COLO668 (cell line): ENCODE data around the gene GPR25.

Experiments
- DNase-seq: peaks from one replicate; lab custom pipeline; 2025; ENCODE audit not compliant: unreplicated experiment; lab: John Stamatoyannopoulos, UW

GPR25 gene, protein sequence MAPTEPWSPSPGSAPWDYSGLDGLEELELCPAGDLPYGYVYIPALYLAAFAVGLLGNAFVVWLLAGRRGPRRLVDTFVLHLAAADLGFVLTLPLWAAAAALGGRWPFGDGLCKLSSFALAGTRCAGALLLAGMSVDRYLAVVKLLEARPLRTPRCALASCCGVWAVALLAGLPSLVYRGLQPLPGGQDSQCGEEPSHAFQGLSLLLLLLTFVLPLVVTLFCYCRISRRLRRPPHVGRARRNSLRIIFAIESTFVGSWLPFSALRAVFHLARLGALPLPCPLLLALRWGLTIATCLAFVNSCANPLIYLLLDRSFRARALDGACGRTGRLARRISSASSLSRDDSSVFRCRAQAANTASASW

GRCh38 chr1:200872446-200873115 lies at the start of gene GPR25:
Gene GPR25 (plus strand): TSS chr1:200872981. CDS start chr1:200873038, 57 bp downstream.
- no peak for DNase-seq

DNA sequence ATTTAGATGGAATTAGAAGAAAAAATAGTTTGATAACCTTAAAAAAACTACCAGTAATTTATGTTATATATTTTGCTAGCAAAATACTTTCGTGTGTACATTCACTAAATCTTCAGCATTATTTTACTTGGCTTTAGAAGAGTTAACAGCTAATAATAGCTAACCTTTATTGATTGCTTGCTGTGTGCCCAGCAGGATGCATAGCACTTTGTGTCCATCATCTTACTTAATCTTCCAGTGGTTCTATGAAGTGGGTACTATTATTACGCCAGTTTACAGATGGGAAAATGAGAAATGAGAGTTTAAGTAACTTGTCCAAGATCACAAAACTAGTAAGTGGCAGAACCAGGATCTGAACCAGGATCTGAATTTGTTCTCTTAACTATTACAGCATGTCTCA lies 41.7 kb upstream of the GPR25 start:
- no peak for DNase-seq

DNA sequence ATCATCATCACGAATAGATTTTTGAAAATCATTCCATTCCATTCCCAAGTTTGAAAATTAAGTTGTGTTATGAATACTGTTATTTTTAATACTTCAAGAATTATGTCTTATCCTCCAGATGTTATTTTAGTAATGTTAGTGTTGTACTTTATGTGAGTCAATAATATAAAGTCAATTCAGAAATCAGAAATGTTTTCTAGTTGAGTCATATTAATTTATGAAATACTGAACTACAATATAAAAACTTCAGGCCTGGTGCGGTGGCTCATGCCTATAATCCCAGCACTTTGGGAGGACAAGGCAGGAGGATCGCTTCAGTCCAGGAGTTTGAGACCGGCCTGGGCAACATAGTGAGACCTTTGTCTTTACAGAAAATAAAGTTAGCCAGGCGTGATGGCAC lies 38.4 kb upstream of the GPR25 start:
- DNase-seq, result no peak

DNA sequence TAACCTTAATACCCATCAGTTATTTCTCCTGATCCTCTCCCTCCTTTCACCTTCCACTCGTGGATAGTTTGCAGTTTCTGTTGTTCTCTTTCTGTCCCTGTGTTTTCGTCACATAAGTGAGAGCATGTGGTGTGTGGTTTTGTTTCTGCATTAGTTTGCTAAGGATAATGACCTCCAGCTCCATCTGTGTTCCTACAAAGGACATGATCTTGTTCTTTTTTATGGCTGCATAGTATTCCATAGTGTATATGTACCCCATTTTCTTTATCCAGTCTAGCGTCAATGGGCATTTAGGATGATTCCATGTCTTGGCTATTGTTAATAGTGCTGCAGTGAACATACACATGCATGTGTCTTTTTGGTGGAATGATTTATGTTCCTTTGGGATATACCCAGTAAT lies 36.6 kb upstream of the GPR25 start:
- no peak for DNase-seq

- DNase-seq, result no peak
These were observed 34.7 kb upstream of the GPR25 start for GRCh38 chr1:200837931-200838571.

DNA sequence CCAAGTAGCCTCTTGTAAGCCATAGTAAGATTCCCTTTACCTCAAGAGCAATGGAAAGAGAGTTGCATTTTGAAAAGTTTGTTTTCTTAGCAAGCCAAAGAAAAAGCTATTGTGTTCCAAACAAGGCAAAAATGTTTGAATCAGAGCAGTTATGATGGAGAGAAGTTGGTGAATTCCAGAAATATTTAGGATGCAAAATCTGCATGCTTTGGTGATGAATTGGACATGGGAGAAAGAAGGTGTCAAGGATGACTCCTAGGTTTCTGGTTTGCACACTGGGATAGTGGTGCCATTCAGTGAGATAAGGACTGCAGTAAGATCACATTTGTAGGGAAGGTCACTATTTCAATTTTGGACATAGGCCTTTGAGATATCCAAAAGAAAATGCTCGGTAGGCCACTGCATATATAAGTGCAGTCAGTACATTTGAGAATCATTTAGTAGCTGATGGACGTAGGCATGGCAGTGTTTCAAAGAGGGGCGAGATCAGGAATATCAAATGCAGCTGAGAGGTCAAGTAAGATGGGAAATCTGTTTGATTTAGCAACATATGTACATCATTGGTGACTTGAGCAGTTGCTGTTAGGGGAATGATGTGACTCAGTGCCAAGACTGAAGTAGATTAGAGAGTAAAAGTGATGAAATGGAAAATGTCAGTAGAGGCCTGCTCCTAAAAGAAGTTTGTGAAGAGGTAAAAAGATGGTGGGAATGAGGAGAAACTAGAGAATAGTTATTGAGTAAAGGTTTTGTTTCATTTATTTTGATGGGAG lies 33.9 kb upstream of the GPR25 start:
- no peak for DNase-seq

- DNase-seq, result no peak
These were observed 27.4 kb upstream of the GPR25 start for GRCh38 chr1:200845360-200845759.

DNA sequence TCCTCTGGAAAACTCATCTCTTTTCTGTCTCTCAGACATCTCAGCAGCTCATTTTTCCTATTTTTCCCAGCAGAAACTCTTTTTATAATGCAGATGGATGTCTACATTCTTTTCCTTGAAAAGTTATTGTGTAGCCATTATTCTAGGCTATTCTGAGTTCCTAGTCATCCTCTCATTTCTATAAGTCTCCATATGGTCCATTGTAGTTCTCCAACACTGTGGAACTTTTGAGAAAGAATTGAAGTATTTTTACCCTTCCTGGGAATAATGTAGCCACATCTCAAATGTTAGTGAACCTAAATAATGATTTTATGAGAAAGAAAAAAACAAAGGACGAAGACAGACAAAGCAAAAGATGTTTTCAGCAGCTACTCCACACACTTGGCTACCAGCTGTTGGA lies 26.4 kb upstream of the GPR25 start:
- DNase-seq, result no peak

- DNase-seq, result no peak
These were observed 23.4 kb upstream of the GPR25 start for GRCh38 chr1:200849430-200849829.

DNA sequence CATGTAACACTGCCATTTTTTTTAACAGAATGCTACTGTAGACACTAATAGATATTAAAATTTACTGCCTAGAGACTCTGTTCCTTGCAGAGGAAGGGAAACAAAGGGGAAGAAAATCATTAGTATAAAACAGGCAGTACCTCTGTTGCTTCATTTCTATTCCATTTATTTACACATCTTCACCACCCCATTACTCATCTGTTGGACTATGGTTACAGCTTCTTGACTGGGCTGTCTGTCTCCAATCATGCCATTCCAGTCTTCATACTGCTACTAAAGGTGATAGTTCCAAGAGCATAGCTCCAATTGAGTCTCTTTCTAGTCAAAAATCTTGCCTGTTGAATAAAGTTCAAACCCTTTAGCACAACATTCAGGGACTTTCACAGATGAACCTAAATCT lies 22.2 kb upstream of the GPR25 start:
- DNase-seq, result no peak

GRCh38 chr1:200856716-200857357 lies 15.9 kb upstream of the GPR25 start:
- DNase-seq, result no peak

- no peak for DNase-seq
These were observed 15.0 kb upstream of the GPR25 start for GRCh38 chr1:200857804-200858203.

DNA sequence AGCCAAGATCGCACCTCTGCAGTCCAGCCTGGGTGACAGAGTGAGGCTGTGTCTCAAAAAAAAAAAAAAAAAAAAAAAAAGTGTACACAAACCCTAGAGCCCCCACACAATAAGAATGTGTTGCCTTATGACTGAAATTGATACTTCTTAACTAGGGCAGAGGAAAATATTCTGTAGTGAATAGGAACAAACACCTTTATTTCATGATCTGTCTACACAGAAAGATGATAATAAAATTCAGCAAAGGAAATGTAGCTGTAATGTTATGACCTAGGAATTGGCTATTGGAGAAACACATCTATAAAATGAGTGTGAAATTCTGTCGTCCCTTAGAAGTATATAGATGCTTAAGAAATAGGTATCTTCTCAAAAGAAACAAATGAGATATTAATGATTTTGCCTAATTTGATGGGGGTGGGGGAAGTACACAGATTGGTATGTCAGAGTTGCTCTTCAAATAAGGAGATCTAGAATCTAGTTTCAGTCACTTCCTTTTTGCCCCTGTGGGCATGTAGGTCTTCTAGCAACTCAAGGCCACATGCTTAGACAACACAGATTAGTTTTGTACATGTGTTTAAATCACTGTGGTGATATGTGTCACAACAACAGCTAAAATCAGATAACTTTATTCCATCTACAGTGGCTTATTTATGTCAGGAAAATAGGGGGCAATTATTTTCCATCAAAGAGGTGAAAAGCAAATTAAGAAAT lies 10.7 kb upstream of the GPR25 start:
- no peak for DNase-seq

DNA sequence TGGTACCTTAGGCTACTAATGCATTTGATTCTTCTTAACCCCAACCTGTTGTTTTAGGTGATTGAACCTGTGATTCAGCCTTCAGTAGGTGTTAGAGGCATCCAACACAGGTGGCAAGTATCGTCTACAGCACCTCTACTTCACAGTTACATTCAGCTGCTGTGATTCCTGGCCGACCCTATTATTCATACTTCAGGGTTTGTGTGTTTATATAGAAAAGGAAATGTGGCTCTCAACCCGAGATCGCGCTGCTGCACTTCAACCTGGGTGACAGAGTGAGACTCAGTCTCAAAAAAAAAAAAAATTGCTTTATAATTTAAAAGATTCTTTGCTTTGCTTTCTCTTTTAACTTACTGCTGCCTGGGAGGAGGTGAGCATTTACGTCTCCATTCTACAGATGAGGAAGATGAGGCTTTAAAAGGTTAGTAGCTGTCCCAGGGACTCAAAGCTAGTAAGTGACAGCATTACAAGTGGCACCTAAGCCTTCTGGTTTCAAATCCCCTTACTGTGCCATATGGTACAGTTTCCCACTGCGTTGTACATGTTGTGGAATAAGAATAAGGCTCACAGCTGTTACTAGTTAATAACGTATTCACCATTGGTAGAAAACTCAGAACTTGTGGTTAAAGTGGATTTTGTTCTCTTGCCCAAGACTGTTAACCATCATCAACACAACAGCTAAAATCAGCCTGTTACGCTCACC lies 9.9 kb upstream of the GPR25 start:
- DNase-seq, result no peak

GRCh38 chr1:200866116-200866515 lies 6.7 kb upstream of the GPR25 start:
- no peak for DNase-seq

GRCh38 chr1:200866521-200866920 lies 6.3 kb upstream of the GPR25 start:
- DNase-seq, result no peak

GRCh38 chr1:200867018-200867811 lies 5.6 kb upstream of the GPR25 start:
- no peak for DNase-seq

DNA sequence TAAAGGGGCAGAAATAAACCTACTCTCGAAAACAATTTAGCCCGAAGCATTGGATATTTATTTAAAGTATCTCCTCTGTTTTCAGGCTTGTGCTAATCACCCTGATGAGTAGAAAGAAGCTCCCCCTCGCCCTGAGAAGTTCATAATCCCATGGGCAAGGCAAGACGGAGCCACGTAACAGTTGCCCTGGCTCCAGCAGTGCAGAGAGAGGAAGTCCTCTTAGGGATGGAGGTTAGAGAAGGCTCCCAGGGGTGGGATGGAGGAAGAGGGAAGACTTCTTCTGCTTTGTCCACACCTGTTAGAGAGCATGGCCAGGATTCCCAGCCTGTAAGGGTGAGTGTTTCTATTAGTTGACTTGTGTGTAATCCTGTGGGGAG lies 3.4 kb upstream of the GPR25 start:
- no peak for DNase-seq
